ENCODE results near the gene CDKN2A. TPM values are rescaled to one million over a fixed set of nuclear protein-coding genes. Genes with fewer than 3 reads are reported as not detected.
A peak's percentile ranks its signal among the peaks of the same experiment; 100 is the strongest.

The CDKN2A gene
- total RNA-seq (under 1 TPM; 0.11 to 0.40 TPM), polyA plus RNA-seq (ENCODE audit: insufficient read length in 2 of 2) (under 1 TPM in 1 of 2 donors, not detected in 1; 0.80 TPM)
- long read RNA-seq, donor 1, partial matches to known transcripts: 0 of 2 reads
- long read RNA-seq, donor 1, other reads (novel, unspliced or antisense): 0 of 2 reads
- long read RNA-seq, donor 2: 0 reads
- long read RNA-seq, donor 3: 0 reads
- long read RNA-seq, donor 4: 0 reads

DNA sequence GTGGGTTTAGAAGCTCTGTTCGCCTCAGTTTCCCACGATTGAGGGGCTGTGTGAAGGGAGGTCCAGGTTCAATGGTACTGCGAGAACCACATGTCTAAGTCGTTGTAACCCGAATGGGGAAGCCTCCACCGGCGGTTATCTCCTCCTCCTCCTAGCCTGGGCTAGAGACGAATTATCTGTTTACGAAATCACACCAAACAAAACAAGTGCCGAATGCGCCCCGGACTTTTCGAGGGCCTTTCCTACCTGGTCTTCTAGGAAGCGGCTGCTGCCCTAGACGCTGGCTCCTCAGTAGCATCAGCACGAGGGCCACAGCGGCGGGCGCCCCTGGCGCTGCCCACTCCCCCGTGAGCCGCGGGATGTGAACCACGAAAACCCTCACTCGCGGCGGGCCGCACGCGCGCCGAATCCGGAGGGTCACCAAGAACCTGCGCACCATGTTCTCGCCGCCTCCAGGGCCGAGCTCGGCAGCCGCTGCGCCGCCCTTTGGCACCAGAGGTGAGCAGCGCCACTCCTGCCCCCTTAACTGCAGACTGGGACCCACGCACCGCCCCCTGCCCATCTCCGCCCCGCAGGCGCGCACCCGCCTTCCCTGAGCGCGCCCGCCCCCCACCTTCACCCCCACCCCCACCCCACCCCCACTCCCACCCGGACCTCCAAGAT, at the start of gene CDKN2A:
Gene CDKN2A (minus strand): TSS at position 500 of the 663 bp plus-strand sequence.
- Histone ChIP-seq H3K9me3 (ENCODE audit: control insufficient read depth, insufficient read depth, low read length) (peaks cover 1% of the 10 kb centered on the region), H3K27me3 (ENCODE audit: control insufficient read depth, insufficient read depth, low read length) (peaks cover 83% of the 10 kb centered on the region), H3K4me3 (ENCODE audit: low read depth, low read length) (peak within 1 kb of the TSS; percentile 62), H3K36me3 (ENCODE audit: control insufficient read depth, insufficient read depth, low read length) (no peaks in the 10 kb centered on the region), H3K4me1 (ENCODE audit: control insufficient read depth, insufficient read depth, low read length) (peaks cover 30% of the 10 kb centered on the region), H3K27ac (ENCODE audit: low read depth, low read length) (peak within 1 kb of the TSS; percentile 7)
- peak in 1 of 6 donors; percentile 9 for DNase-seq (ENCODE audit: low read depth in 4 of 6, low spot score in 6 of 6)
- 1% methylated on average over 40 of the region's 53 CpGs for WGBS (ENCODE audit: insufficient coverage)

DNA sequence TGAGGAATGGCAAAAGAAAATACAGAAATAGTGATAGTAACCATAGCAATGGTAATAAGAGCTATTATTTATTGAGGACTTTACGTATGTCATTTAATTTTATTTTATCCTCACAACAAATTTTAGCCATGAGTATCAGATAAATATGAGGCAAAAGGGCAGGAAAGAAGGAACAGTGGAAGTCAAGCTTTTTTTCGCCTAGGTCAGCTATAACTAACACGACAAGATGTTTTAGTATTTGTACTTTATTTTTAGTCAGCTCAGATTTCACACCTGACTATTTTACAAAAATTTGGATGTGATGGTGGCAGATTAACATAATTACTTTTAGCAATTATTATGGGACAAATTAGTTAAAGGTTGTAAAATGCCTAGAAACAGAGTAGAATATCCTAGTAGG, 49.7 kb upstream of the CDKN2A start:
- DNase-seq (ENCODE audit: low read depth in 4 of 6, low spot score in 6 of 6): no peak
- no peaks in the 10 kb centered on the region for H3K4me1 ChIP-seq (ENCODE audit: control insufficient read depth, insufficient read depth, low read length)
- no peaks in the 10 kb centered on the region for H3K36me3 ChIP-seq (ENCODE audit: control insufficient read depth, insufficient read depth, low read length)
- H3K4me3 ChIP-seq (ENCODE audit: low read depth, low read length): no peak overlapping the region
- H3K27me3 ChIP-seq (ENCODE audit: control insufficient read depth, insufficient read depth, low read length): no peaks in the 10 kb centered on the region
- no peak overlapping the region for H3K27ac ChIP-seq (ENCODE audit: low read depth, low read length)
- no peaks in the 10 kb centered on the region for H3K9me3 ChIP-seq (ENCODE audit: control insufficient read depth, insufficient read depth, low read length)
- no CpG with 5 or more reads among the region's 3 CpGs for WGBS (ENCODE audit: insufficient coverage)

DNA sequence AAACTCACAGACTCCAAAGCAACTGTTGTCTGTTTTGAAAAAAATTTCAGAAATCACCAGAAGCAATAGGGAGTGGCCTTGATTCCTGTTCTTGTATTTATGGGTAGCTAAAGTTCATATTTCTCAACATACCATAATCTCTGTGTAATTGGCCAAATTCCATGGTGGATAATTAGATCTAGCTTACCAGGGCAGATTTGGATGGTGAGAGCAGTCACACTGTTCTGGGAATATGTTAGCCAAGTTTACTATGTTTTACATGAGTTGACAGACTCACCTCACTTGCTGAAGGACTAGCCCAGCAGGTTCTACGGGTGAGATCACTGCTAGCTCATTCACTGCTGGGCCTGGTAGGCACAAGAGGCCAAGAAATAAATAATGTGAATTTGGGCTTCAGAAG, 47.6 kb upstream of the CDKN2A start:
- H3K36me3 ChIP-seq (ENCODE audit: control insufficient read depth, insufficient read depth, low read length): no peaks in the 10 kb centered on the region
- H3K4me3 ChIP-seq (ENCODE audit: low read depth, low read length): no peak overlapping the region
- WGBS (ENCODE audit: insufficient coverage): no CpG with 5 or more reads among the region's 1 CpG
- no peaks in the 10 kb centered on the region for H3K4me1 ChIP-seq (ENCODE audit: control insufficient read depth, insufficient read depth, low read length)
- no peaks in the 10 kb centered on the region for H3K27me3 ChIP-seq (ENCODE audit: control insufficient read depth, insufficient read depth, low read length)
- H3K27ac ChIP-seq (ENCODE audit: low read depth, low read length): no peak overlapping the region
- no peak for DNase-seq (ENCODE audit: low read depth in 4 of 6, low spot score in 6 of 6)
- no peaks in the 10 kb centered on the region for H3K9me3 ChIP-seq (ENCODE audit: control insufficient read depth, insufficient read depth, low read length)

DNA sequence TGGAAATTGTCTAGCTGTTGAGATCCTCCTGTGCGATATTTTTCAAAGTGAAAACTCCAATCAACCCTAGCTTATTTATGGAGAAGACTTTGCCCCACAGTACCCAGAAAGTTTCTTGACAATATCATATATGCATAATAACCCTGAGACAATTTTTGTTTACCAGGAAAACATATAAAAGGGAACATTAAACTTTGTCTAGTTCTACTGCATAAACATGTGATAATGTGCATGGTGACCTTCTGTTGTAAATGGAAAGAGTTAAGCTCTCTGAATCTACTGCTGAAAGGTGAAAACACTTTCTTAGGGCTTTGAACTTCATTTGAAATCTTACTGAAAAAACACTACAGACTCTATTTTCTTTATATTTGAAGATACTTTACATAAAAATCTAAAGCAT, 47.2 kb upstream of the CDKN2A start:
- DNase-seq (ENCODE audit: low read depth in 4 of 6, low spot score in 6 of 6): no peak
- WGBS (ENCODE audit: insufficient coverage): no CpG with 5 or more reads among the region's 1 CpG

DNA sequence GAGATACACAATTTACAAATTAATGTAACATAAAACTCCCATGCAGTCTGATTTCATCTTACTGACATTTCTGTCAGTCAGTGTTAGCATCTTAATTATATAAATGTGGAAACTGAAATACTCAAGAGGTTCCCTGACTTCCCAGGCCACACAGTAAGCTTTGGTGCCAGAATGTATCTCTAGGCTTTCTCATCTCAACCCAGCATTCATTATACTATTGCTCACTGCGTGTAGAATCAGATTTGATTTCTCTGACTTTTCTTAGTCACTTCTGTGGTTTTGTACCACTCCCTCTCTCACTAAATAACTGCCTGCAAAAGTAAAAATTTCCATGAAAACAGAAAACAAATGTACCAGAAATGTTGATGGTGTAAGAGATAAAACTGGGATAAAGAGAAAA, 46.6 kb upstream of the CDKN2A start:
- H3K27me3 ChIP-seq (ENCODE audit: control insufficient read depth, insufficient read depth, low read length): no peaks in the 10 kb centered on the region
- H3K4me3 ChIP-seq (ENCODE audit: low read depth, low read length): no peak overlapping the region
- no peak for DNase-seq (ENCODE audit: low read depth in 4 of 6, low spot score in 6 of 6)
- H3K4me1 ChIP-seq (ENCODE audit: control insufficient read depth, insufficient read depth, low read length): no peaks in the 10 kb centered on the region
- H3K9me3 ChIP-seq (ENCODE audit: control insufficient read depth, insufficient read depth, low read length): no peaks in the 10 kb centered on the region
- no peaks in the 10 kb centered on the region for H3K36me3 ChIP-seq (ENCODE audit: control insufficient read depth, insufficient read depth, low read length)
- 83% methylated on average over 1 of the region's 1 CpG for WGBS (ENCODE audit: insufficient coverage)
- no peak overlapping the region for H3K27ac ChIP-seq (ENCODE audit: low read depth, low read length)

More for the DNA sequence above, 47.2 kb upstream of the CDKN2A start:
- Histone ChIP-seq H3K4me1 (ENCODE audit: control insufficient read depth, insufficient read depth, low read length) (no peaks in the 10 kb centered on the region), H3K27me3 (ENCODE audit: control insufficient read depth, insufficient read depth, low read length) (no peaks in the 10 kb centered on the region), H3K36me3 (ENCODE audit: control insufficient read depth, insufficient read depth, low read length) (no peaks in the 10 kb centered on the region), H3K4me3 (ENCODE audit: low read depth, low read length) (no peak overlapping the region), H3K9me3 (ENCODE audit: control insufficient read depth, insufficient read depth, low read length) (no peaks in the 10 kb centered on the region), H3K27ac (ENCODE audit: low read depth, low read length) (no peak overlapping the region)

DNA sequence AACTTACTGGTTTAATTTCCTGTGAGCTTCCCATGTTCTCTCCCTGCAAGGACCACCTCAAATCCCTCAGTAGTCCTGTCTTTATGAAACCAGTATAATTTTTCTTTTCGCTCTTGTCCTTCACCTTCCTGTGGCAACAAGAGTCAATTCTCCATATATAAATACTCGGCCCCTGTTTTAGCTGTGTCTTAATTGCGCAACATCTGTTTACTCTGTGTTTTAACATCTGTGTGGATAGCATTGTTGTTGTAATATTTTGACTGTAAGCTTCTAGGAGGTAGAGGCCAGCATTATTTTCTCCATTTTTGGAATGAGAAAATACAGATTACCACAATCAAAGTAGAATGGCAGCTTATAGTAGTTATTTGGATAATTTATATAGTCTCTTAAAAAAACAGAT, 45.1 kb upstream of the CDKN2A start:
- Histone ChIP-seq H3K27me3 (ENCODE audit: control insufficient read depth, insufficient read depth, low read length) (no peaks in the 10 kb centered on the region), H3K4me3 (ENCODE audit: low read depth, low read length) (no peak overlapping the region), H3K4me1 (ENCODE audit: control insufficient read depth, insufficient read depth, low read length) (no peaks in the 10 kb centered on the region), H3K27ac (ENCODE audit: low read depth, low read length) (no peak overlapping the region), H3K9me3 (ENCODE audit: control insufficient read depth, insufficient read depth, low read length) (no peaks in the 10 kb centered on the region), H3K36me3 (ENCODE audit: control insufficient read depth, insufficient read depth, low read length) (no peaks in the 10 kb centered on the region)
- no peak for DNase-seq (ENCODE audit: low read depth in 4 of 6, low spot score in 6 of 6)
- no CpG with 5 or more reads among the region's 3 CpGs for WGBS (ENCODE audit: insufficient coverage)

DNA sequence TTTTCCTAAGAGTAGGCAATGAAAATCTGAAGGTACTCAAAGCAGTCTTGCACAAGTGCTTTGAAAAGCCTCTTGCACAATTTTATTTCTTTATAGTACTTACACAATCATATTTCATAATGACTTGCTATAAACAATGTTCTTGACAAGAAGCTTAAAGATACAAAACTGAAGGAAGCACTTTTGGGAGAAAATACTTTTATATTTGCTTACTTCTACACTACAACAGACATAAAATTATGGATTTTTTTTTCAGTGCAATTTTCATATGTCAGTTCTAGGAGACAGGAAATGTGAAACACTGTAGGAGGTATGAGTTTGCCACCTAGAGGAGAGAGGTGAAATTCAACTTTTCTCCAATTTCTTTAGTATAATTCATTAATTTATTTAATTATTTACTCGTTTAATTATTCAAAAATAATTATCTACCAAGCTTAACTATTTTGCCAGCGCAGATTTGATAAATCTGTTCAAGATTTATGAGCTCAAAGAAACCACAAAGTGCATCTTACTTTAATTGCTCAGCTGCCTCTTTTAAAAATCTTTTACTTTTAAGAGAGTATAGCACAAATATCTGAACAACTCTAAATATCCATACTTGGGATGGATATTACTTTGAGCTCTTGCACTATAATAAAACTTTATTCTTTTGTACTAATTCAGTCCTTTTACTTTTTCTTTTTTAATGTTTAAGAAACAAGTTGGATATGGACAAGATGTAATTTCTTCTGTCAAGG, 43.9 kb upstream of the CDKN2A start:
- H3K36me3 ChIP-seq (ENCODE audit: control insufficient read depth, insufficient read depth, low read length): no peaks in the 10 kb centered on the region
- H3K4me1 ChIP-seq (ENCODE audit: control insufficient read depth, insufficient read depth, low read length): no peaks in the 10 kb centered on the region
- H3K9me3 ChIP-seq (ENCODE audit: control insufficient read depth, insufficient read depth, low read length): no peaks in the 10 kb centered on the region
- no peak overlapping the region for H3K27ac ChIP-seq (ENCODE audit: low read depth, low read length)
- H3K27me3 ChIP-seq (ENCODE audit: control insufficient read depth, insufficient read depth, low read length): no peaks in the 10 kb centered on the region
- no CpG with 5 or more reads among the region's 2 CpGs for WGBS (ENCODE audit: insufficient coverage)
- peak in 1 of 6 donors; percentile 18 for DNase-seq (ENCODE audit: low read depth in 4 of 6, low spot score in 6 of 6)
- H3K4me3 ChIP-seq (ENCODE audit: low read depth, low read length): no peak overlapping the region

DNA sequence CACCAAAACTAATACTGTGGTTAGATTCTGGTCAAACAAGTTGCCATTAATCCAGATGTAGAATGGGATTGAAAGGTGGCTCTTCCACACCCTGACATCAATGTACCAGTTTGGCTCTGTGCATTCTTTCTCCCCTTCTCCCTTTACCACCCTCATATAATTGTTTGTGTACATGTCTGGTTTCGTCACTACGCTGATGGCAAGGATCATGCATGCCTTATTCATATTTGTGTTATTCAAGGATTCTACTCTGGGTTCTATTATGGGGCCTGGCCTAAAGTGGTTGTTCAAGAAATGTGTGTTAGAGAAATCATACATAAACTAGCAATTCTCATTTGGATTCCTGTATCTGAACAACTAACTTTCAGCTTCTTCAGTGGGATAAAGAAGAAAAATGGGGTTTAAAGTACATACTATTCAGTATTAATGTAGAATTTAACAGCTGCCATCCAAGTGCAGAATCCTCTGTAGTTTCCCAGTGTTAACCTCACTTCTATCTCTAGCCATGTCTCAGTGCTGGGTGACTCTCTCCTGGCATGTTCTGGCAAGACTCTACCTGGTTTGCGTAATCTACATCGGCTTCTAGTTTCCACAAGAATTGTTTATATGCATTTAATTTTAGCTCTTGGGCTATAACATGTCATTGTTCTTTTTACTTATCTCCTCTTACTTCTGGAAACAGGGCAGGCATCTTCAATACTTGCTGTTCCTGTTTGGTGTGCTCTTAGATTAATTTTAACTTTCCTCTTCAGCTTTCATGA, 42.9 kb upstream of the CDKN2A start:
- no peak overlapping the region for H3K4me3 ChIP-seq (ENCODE audit: low read depth, low read length)
- H3K27me3 ChIP-seq (ENCODE audit: control insufficient read depth, insufficient read depth, low read length): no peaks in the 10 kb centered on the region
- no peaks in the 10 kb centered on the region for H3K9me3 ChIP-seq (ENCODE audit: control insufficient read depth, insufficient read depth, low read length)
- WGBS (ENCODE audit: insufficient coverage): no CpG with 5 or more reads among the region's 4 CpGs
- no peaks in the 10 kb centered on the region for H3K4me1 ChIP-seq (ENCODE audit: control insufficient read depth, insufficient read depth, low read length)
- DNase-seq (ENCODE audit: low read depth in 4 of 6, low spot score in 6 of 6): no peak
- H3K36me3 ChIP-seq (ENCODE audit: control insufficient read depth, insufficient read depth, low read length): no peaks in the 10 kb centered on the region
- H3K27ac ChIP-seq (ENCODE audit: low read depth, low read length): no peak overlapping the region

DNA sequence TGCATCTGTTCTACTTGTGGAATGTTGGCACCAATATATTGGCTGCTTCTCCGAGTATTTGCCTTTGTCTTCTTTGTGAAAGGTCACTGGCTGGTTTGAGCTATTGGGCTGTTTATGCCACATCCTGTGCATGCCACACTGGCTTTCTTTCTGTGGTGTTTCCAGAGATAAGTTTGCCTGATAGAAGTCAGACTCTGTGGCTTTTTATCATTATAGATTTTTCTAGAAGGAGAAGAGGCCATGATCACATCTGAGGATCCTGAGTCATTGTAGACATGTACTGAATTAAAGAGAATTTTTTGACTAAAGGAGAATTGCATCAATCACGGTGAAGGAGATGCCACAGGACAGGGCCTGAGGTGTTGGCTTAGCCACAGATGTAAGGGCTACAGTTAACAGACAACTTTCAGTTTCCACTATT, 41.4 kb upstream of the CDKN2A start:
- no peak overlapping the region for H3K4me3 ChIP-seq (ENCODE audit: low read depth, low read length)
- 50% methylated on average over 1 of the region's 2 CpGs for WGBS (ENCODE audit: insufficient coverage)

More for the DNA sequence above, 41.4 kb upstream of the CDKN2A start:
- no peak for DNase-seq (ENCODE audit: low read depth in 4 of 6, low spot score in 6 of 6)
- Histone ChIP-seq H3K36me3 (ENCODE audit: control insufficient read depth, insufficient read depth, low read length) (no peaks in the 10 kb centered on the region), H3K27ac (ENCODE audit: low read depth, low read length) (no peak overlapping the region), H3K4me1 (ENCODE audit: control insufficient read depth, insufficient read depth, low read length) (no peaks in the 10 kb centered on the region), H3K27me3 (ENCODE audit: control insufficient read depth, insufficient read depth, low read length) (no peaks in the 10 kb centered on the region), H3K9me3 (ENCODE audit: control insufficient read depth, insufficient read depth, low read length) (no peaks in the 10 kb centered on the region)

Data from spinal cord (tissue), 10 donors.